ENCODE results near the gene TGFBRAP1.
A peak's percentile ranks its signal among the peaks of the same experiment; 100 is the strongest.

TGFBRAP1 gene

DNA sequence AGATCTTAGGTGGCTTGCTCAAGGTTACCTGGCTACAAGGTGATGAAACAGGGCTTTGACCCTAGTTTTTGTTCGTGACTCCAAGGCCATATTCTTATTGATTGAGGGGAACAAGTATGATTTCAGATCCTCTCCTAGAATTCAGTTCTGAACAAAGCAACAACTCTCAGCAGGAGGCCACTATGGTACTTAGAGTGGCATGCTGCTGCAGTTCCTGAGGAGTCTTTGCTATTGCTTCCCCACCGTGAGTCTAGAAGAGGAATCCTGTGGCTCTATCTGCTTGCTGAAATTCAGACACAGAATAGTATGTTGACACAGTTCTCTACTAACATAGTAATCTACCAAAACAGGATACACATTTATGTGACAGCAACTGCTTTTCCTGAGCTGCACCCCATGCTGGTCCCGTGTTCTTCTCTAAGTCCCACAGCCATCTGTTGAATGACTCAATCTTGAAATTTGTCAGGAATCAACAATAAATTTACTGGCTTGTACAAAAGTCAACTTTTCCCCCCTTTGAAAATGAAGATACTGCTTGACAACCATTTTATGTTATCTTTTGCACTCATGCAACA lies 4.1 kb downstream of the TGFBRAP1 start:
- DNase-seq (ENCODE audit: low read depth): no peak
- TF ChIP-seq, protein P1, sequence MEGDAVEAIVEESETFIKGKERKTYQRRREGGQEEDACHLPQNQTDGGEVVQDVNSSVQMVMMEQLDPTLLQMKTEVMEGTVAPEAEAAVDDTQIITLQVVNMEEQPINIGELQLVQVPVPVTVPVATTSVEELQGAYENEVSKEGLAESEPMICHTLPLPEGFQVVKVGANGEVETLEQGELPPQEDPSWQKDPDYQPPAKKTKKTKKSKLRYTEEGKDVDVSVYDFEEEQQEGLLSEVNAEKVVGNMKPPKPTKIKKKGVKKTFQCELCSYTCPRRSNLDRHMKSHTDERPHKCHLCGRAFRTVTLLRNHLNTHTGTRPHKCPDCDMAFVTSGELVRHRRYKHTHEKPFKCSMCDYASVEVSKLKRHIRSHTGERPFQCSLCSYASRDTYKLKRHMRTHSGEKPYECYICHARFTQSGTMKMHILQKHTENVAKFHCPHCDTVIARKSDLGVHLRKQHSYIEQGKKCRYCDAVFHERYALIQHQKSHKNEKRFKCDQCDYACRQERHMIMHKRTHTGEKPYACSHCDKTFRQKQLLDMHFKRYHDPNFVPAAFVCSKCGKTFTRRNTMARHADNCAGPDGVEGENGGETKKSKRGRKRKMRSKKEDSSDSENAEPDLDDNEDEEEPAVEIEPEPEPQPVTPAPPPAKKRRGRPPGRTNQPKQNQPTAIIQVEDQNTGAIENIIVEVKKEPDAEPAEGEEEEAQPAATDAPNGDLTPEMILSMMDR (IDR thresholded peaks at IDR 0.05; ENCODE audit: insufficient read depth, low read depth, low read length, missing control alignments): no peak
- no peak overlapping the region for H3K4me3 ChIP-seq (ENCODE audit: low read length)

DNA sequence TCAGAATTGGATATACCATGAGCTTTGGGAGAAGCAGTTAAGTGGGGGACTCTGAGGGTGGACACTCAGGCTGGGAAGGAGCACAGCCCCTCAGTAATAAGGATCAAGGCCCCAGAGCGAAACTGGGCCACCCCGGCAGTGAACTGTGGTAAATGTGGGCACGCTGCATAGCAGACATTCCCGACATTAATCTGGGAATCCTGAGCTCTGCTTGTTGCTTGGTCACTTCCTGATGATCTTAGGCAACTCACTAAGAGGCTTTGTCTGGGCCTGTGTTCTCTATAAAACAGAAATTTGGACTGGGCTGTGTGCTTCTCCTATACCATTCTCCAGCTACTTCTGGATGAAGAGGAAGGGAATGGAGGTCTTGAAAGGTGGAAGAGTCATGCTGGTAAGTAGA lies 4.8 kb downstream of the TGFBRAP1 start:
- H3K4me3 ChIP-seq (ENCODE audit: low read length): no peak overlapping the region
- DNase-seq (ENCODE audit: low read depth): peak; percentile 84

DNA sequence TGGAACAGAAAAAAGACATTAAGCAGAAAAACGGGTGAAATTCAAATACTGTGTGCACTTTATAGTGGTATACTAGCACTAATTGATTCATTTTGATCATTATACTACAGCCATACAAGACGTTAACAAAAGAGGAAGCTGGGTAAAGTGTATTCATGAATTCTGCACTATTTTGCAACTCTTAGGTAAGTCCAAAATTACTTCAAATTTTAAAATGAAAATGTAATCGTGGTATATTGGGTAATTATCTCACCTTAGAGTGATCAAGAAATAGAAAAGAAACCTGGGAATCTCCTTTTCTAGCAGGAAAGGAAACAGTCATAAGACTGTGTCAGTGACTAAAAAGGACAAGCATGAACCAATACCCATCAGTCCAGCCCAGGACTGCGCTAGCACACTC lies 5.4 kb downstream of the TGFBRAP1 start:
- DNase-seq (ENCODE audit: low read depth): peak; percentile 47
- TF ChIP-seq, protein P1 (IDR thresholded peaks at IDR 0.05; ENCODE audit: insufficient read depth, low read depth, low read length, missing control alignments): no peak
- H3K4me3 ChIP-seq (ENCODE audit: low read length): no peak overlapping the region

More for the DNA sequence above, 4.8 kb downstream of the TGFBRAP1 start:
- TF ChIP-seq, protein P1 (IDR thresholded peaks at IDR 0.05; ENCODE audit: insufficient read depth, low read depth, low read length, missing control alignments): no peak

DNA sequence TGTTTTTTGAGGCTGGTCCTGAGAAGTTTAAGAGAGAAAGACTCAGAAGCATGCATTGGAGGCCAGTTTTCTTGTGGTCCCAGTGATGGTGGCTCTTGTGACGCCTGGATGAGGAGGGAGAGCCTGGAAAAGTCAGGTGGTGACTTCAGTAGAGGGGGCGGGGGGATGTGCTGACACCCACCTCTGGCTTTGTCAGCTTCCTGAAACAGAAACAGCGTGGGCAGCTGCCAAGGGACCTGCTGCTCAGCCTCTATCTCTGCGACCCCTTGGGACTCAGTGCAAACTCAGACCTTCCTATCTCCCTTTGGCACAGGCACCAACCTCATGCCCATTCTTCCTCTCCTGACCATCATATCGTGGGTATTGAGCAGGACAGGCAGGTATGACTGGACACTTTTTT lies 6.4 kb downstream of the TGFBRAP1 start:
- TF ChIP-seq, protein P1 (IDR thresholded peaks at IDR 0.05; ENCODE audit: insufficient read depth, low read depth, low read length, missing control alignments): no peak
- DNase-seq (ENCODE audit: low read depth): no peak
- H3K4me3 ChIP-seq (ENCODE audit: low read length): no peak overlapping the region

DNA sequence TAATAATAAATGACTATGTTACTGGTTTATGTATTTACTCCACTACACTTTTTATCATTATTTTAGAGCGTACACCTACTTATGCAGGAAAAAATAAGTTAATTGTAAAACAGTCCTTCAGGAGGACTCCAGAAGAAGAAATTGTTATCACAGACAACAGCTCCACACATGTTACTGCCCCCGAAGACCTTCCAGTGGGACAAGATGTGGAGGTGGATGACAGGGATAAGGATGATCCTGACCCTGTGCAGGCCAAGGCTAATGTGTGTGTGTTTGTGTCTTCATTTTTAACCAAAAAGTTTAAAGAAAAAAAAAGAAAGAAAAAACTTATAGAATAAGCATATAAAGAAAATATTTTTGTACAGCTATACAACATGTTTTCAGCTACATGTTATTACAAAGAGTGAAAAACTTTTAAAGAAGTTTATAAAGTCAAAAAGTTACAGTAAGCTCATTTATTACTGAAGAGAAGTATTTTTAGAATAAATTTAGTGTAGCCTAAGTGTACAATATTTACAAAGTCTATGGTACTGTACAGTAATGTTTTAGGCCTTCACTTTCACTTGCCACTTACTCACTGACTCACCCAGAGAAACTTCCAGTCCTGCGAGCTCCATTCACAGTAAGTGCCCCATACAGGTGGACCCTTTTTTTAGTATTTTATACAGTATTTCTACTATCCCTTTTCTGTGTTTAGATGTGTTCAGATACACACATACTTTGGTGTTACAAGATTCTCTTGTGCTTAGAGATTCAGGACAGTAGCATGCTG lies 7.5 kb downstream of the TGFBRAP1 start:
- DNase-seq (ENCODE audit: low read depth): peak; percentile 63
- TF ChIP-seq, protein P1 (IDR thresholded peaks at IDR 0.05; ENCODE audit: insufficient read depth, low read depth, low read length, missing control alignments): no peak
- no peak overlapping the region for H3K4me3 ChIP-seq (ENCODE audit: low read length)

DNA sequence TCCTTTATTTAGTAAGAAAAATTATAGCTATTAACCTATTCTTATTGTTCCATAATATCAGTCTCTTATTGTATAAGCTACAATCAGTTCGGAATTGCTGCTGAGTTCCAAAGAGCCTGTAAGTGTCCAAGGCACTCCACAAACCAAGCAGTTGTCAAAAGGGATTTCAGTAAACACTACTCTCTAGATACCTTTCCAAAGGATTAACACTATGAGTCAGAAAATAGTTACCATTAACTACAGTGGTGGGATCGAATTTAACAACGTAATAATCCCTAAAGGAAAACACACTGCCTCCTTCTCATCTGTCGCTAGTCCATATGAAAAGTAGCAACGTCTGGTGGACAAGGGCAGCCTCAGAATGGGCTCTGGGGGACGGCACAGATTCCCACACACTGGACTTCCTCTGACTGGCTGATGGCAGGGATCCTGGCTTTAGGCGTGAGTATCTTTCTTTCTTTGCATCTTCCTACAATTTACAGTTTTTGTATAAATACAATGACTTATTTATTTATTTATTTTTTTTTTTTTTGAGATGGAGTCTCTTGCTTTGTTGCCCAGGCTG lies 8.8 kb downstream of the TGFBRAP1 start:
- DNase-seq (ENCODE audit: low read depth): no peak
- H3K4me3 ChIP-seq (ENCODE audit: low read length): no peak overlapping the region
- TF ChIP-seq, protein P1 (IDR thresholded peaks at IDR 0.05; ENCODE audit: insufficient read depth, low read depth, low read length, missing control alignments): no peak

Measured in epithelial cell of esophagus (primary cell).